Karpas-422 (cell line): Measurements from ENCODE around the gene PARP6. TPM values are rescaled to one million over a fixed set of nuclear protein-coding genes. Genes with fewer than 3 reads are reported as not detected.

Experiments
- DNase-seq: peaks from one replicate; pipeline ENCODE4 v3.0.0-alpha.2; 2015
- H2AFZ ChIP-seq: fragments of 200-600 bp; sonication (generic); 2 replicates; pipeline ENCODE4 v1.6.1; 2014; ENCODE audit warnings: antibody characterized with exemption, low read length, mixed read lengths
- H3K27ac ChIP-seq: fragments of 200-600 bp; sonication (generic); 2 replicates; pipeline ENCODE4 v1.5.1; 2014; ENCODE audit warnings: mild to moderate bottlenecking, low read length, moderate library complexity
- H3K27me3 ChIP-seq: fragments of 200-600 bp; sonication (generic); 2 replicates; pipeline ENCODE4 v1.6.1; 2014; ENCODE audit warnings: low read length, mixed read lengths
- H3K36me3 ChIP-seq: fragments of 200-600 bp; sonication (generic); 2 replicates; pipeline ENCODE4 v1.6.1; 2014; ENCODE audit warnings: low read length, mixed read lengths; ENCODE audit not compliant: insufficient read depth
- H3K4me1 ChIP-seq: fragments of 200-600 bp; sonication (generic); 2 replicates; pipeline ENCODE4 v1.6.1; 2014; ENCODE audit warnings: mild to moderate bottlenecking, low read length, mixed read lengths
- H3K4me2 ChIP-seq: fragments of 200-600 bp; sonication (generic); 2 replicates; pipeline ENCODE4 v1.6.1; 2014; ENCODE audit warnings: low read length, low read depth, mild to moderate bottlenecking; ENCODE audit not compliant: poor library complexity, severe bottlenecking
- H3K4me3 ChIP-seq: fragments of 200-600 bp; sonication (generic); 2 replicates; pipeline ENCODE4 v1.5.1; 2014; ENCODE audit warnings: mild to moderate bottlenecking, antibody characterized with exemption, low read length, mixed read lengths
- H3K79me2 ChIP-seq: fragments of 200-600 bp; sonication (generic); 2 replicates; pipeline ENCODE4 v1.6.1; 2014; ENCODE audit warnings: mild to moderate bottlenecking, low read length, mixed read lengths
- H3K9ac ChIP-seq: fragments of 200-600 bp; sonication (generic); 2 replicates; pipeline ENCODE4 v1.6.0; 2014; ENCODE audit warnings: low read length
- H3K9me2 ChIP-seq: fragments of 200-600 bp; sonication (generic), shearing (Covaris generic); replicated peaks from 2 replicates; pipeline ENCODE4 v1.6.0; 2014; ENCODE audit warnings: mild to moderate bottlenecking, low read length, moderate library complexity; ENCODE audit not compliant: insufficient read depth
- H3K9me3 ChIP-seq: fragments of 300-700, 200-600 bp; sonication (generic); 2 replicates; pipeline ENCODE4 v1.6.1; 2014; ENCODE audit warnings: low read length, mixed read lengths
- H4K20me1 ChIP-seq: fragments of 200-600 bp; sonication (generic); 2 replicates; pipeline ENCODE4 v1.6.1; 2014; ENCODE audit warnings: mild to moderate bottlenecking, antibody characterized with exemption, low read length, low read depth; ENCODE audit not compliant: insufficient read depth
- total RNA-seq: library from RNA; depleted of rRNA; stranded (reverse); fragments of >200 nt; shearing (Covaris generic); gene quantifications from 2 replicates; pipeline ENCODE4 v1.2.3, GENCODE V29; 2014; ENCODE audit warnings: low replicate concordance

PARP6 gene
- total RNA-seq, 1 experiment from 2014 or later: 82.0 TPM

DNA sequence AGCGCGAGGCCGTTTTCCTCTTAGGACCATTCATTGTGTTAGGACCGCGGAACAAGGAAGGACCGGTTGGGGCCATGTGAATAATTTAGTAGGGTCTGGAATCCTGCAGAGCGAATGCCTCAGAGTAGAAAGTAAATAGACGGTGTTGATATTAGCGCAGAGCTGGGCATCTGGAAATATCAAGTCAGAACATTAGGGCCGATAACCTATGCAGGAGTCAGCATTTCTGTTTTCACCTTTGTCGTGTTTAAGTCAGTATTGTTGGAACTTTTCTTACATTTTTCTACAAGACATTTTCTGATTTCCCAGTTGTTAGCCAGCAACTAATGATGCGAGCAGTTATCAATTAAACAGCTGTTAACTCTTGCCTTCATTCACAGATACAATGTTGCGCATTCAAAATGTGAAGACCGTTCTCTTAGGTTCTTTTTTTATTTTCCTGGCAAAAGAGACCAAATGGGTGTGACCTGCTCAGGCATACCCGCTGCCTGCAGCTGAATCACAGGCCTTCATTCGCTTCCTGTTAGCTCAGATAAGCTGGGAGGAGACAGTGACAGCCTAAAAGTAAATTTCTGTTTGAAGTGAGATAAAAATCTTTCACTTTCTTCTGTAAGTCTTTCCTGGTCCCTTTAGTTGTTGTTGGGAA lies 40.4 kb downstream of the PARP6 start:
- Histone ChIP-seq H2AFZ (peak overlapping the region; percentile 98), H3K9ac (peak overlapping the region; percentile 99), H3K4me3 (peak overlapping the region; percentile 96)

DNA sequence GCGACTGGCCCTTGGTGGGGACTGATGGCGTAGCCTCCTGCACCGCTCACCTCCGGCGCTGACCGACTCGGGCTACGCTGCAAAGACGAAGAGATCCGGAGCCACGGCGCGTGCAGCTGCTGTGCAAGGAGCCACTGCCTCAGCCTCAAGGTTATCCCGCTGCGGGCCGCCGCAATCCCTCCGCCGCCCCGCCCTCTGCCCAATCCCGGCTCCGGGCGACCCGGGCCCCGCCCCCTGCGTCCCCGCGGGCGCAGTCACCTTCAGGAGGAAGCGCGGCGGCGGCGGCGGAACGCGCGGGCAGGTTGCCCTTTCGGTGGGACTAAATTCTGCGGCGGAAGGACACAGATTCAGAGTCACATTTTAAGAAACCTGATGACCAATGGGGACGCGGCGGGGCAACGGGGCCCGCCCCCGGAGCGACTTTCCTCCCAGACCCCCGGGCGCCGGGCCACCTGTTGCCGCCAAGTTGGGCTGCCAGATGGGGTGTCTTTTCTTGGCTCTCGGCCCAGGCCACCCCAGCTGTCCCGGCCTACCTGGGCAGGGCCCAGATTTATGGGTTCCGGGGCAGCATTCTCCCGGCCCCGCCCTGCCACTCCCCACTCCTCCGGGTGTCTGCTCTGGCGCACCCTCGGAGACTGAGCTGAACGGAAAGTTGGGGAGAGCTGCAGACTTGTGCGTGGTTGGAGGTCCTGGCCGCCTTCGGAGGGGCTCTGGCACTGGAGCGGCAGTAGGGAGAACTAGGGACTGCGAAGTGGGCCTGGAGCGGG lies 41.1 kb downstream of the PARP6 start, which contains the start of gene PKM:
TSS of gene PKM (minus strand) at position 125 of the 767 bp plus-strand sequence. CDS start 12,093 bp downstream, outside the sequence.
- Histone ChIP-seq H4K20me1 (peaks cover 33% of the 10 kb centered on the region), H3K36me3 (peaks cover 5% of the 10 kb centered on the region; the same call in 1 of the 2 replicates), H3K4me2 (peak within 1 kb of the TSS; percentile 94), H3K9me2 (no peaks in the 10 kb centered on the region), H3K27me3 (no peaks in the 10 kb centered on the region), H3K4me3 (peak within 1 kb of the TSS; percentile 96), H3K9me3 (no peaks in the 10 kb centered on the region), H3K27ac (peak within 1 kb of the TSS; percentile 91), H3K79me2 (peaks cover 48% of the 10 kb centered on the region), H2AFZ (peak within 1 kb of the TSS; percentile 98), H3K9ac (peak within 1 kb of the TSS; percentile 99), H3K4me1 (peaks cover 42% of the 10 kb centered on the region)
- DNase-seq: peak; percentile 99

More for the DNA sequence above, 40.4 kb downstream of the PARP6 start:
- peak overlapping the region; percentile 10; the same call in 1 of the 2 replicates for H3K27ac ChIP-seq
- no peaks in the 10 kb centered on the region for H3K9me3 ChIP-seq
- peak overlapping the region; percentile 94 for H3K4me2 ChIP-seq
- no peaks in the 10 kb centered on the region for H3K27me3 ChIP-seq
- peaks cover 5% of the 10 kb centered on the region; the same call in 1 of the 2 replicates for H3K36me3 ChIP-seq
- H3K79me2 ChIP-seq: peaks cover 40% of the 10 kb centered on the region
- H4K20me1 ChIP-seq: peaks cover 28% of the 10 kb centered on the region
- peak; percentile 59 for DNase-seq
- H3K9me2 ChIP-seq: no peaks in the 10 kb centered on the region
- H3K4me1 ChIP-seq: peaks cover 37% of the 10 kb centered on the region

DNA sequence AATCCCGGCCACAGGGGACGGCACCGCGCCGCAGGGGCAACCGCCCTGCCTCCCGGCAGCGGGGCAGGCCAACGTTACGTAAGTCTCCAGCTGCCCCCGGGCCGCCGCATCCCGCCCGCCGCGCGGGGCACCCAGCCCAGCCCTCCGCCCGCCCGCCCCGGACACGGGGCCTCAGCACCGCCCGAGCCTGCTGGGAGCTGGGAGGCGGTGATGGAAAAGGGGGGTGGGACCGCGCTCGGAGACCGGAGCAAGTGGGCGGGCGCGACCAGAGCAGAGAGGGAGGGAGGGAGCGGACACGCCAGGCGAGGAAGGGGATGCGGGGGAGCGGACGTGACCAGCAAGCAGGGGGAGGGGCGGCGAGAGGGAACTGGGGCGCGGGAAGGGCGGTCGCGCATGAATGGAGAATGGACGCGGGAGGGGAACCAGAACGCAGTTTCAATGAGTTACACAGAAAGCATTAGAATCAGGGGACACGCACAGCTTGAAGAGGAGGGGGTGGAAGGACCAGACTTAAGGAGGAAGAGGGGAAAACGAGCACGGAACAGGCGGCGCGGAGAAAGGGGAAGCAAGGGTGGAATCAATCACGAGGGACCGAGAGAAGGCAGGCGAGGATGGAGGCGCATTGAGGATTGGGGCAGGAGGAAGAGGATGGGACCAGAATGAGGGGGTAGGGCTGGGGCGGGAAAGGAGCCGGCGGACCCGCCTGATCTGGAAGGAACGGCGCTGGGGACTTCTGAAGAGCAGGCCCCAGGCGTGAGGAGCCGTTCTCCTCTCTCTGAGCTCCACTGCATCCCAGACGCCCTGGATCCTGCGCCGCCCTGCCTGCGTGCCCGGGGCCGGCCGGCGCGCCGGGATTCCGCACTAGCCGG lies 41.9 kb downstream of the PARP6 start:
- H3K4me3 ChIP-seq: peak overlapping the region; percentile 96
- DNase-seq: peak; percentile 92
- peaks cover 12% of the 10 kb centered on the region for H3K36me3 ChIP-seq
- peaks cover 40% of the 10 kb centered on the region for H4K20me1 ChIP-seq
- peak overlapping the region; percentile 94 for H3K4me2 ChIP-seq
- H2AFZ ChIP-seq: no peak overlapping the region
- no peaks in the 10 kb centered on the region for H3K9me2 ChIP-seq
- H3K79me2 ChIP-seq: peaks cover 56% of the 10 kb centered on the region
- H3K4me1 ChIP-seq: peaks cover 50% of the 10 kb centered on the region
- peak overlapping the region; percentile 99 for H3K9ac ChIP-seq
- no peaks in the 10 kb centered on the region for H3K9me3 ChIP-seq
- no peaks in the 10 kb centered on the region for H3K27me3 ChIP-seq
- peak overlapping the region; percentile 91 for H3K27ac ChIP-seq

DNA sequence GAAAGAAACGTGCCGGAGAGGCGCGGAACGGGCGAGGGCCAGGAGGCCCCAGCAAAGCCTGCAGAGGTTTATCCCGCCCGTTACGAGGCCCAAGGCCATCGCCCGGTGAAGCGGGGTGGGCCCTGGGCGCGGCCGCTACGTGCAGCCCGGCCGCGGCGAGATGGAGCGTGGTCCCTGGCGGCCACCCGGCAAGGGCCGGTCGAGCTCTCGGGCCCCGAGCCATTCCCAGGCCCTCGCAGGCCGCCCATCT lies 42.5 kb downstream of the PARP6 start:
- Histone ChIP-seq H4K20me1 (peaks cover 43% of the 10 kb centered on the region), H3K4me1 (peaks cover 53% of the 10 kb centered on the region), H3K4me2 (peak overlapping the region; percentile 94), H3K4me3 (peak overlapping the region; percentile 96), H3K27me3 (no peaks in the 10 kb centered on the region), H3K36me3 (peaks cover 15% of the 10 kb centered on the region), H3K79me2 (peaks cover 60% of the 10 kb centered on the region), H3K9me2 (no peaks in the 10 kb centered on the region), H3K27ac (peak overlapping the region; percentile 91), H3K9ac (peak overlapping the region; percentile 99), H3K9me3 (no peaks in the 10 kb centered on the region), H2AFZ (no peak overlapping the region)
- DNase-seq: no peak

DNA sequence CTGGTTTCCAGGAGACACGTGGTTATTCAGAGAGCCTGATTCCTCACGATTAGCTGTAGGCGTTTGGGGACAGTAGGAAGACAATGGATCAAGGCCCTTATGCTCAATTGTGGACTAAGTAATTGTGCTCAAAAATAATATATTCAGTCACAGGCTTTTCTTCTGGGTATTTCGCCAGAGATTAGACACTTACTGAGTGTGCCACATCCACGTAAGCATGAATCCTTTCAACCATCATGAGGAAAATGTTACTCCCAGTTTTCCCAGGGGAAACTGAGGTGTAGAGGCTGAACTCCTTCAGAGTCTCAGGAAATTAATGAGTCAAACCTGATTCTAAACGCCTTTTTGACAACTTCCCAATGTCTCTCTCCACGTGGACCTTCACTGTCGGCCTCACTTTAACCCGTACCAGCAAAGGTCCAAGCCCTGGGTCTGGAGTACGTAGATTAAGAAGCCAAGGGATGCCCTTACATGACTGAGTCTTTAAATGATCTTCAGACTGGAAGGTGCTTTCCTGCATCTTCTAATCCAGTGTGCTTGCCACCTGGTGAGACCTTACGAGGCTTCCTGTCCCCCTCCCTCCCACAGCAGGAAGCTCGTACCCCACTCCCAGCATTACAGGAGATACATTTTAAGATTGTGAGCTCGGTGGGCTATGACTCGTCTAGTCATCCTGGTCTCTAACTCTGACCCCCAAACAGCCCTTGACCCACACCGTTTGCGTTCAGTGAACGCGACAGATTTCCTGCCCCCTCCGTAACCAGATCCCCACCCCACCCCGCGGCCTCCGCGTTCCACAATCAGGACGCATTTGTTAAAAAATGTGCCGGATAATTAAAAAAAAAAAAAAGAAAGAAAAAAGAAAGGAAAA lies 43.0 kb downstream of the PARP6 start:
- H3K4me2 ChIP-seq: peak overlapping the region; percentile 94
- H2AFZ ChIP-seq: no peak overlapping the region
- peaks cover 47% of the 10 kb centered on the region for H4K20me1 ChIP-seq
- H3K36me3 ChIP-seq: peaks cover 17% of the 10 kb centered on the region
- H3K9me2 ChIP-seq: no peaks in the 10 kb centered on the region
- H3K4me1 ChIP-seq: peaks cover 53% of the 10 kb centered on the region
- H3K9ac ChIP-seq: peak overlapping the region; percentile 99
- H3K27me3 ChIP-seq: no peaks in the 10 kb centered on the region
- H3K27ac ChIP-seq: peak overlapping the region; percentile 91
- peak overlapping the region; percentile 96 for H3K4me3 ChIP-seq
- no peaks in the 10 kb centered on the region for H3K9me3 ChIP-seq
- DNase-seq: peak; percentile 67
- peaks cover 64% of the 10 kb centered on the region for H3K79me2 ChIP-seq

DNA sequence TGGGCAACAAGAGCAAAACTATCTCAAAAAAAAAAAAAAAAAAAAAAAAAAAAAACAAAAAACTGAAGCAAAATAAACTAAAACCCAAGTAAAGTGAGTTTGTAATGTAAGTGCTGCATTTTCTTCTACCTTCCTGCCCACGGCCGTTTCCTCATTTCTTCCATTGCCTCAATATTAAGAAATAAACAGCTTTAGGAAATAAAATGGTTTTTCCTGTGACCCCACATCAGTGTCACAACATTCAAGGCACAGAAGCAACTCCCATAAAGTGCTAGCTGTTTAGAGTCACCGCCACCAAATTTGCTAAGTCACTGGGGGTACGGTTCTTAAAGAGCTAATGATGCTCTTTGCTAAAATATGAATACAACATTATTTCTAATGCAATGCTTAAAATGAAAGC lies 44.6 kb downstream of the PARP6 start:
- no peak overlapping the region for H2AFZ ChIP-seq
- peak overlapping the region; percentile 99 for H3K9ac ChIP-seq
- H3K4me2 ChIP-seq: peak overlapping the region; percentile 94
- no peak for DNase-seq
- peaks cover 62% of the 10 kb centered on the region for H4K20me1 ChIP-seq
- peaks cover 33% of the 10 kb centered on the region for H3K36me3 ChIP-seq
- H3K4me1 ChIP-seq: peaks cover 62% of the 10 kb centered on the region
- H3K4me3 ChIP-seq: peak overlapping the region; percentile 96
- H3K27ac ChIP-seq: peak overlapping the region; percentile 91
- H3K9me2 ChIP-seq: no peaks in the 10 kb centered on the region
- no peaks in the 10 kb centered on the region for H3K27me3 ChIP-seq
- no peaks in the 10 kb centered on the region for H3K9me3 ChIP-seq
- H3K79me2 ChIP-seq: peaks cover 79% of the 10 kb centered on the region

DNA sequence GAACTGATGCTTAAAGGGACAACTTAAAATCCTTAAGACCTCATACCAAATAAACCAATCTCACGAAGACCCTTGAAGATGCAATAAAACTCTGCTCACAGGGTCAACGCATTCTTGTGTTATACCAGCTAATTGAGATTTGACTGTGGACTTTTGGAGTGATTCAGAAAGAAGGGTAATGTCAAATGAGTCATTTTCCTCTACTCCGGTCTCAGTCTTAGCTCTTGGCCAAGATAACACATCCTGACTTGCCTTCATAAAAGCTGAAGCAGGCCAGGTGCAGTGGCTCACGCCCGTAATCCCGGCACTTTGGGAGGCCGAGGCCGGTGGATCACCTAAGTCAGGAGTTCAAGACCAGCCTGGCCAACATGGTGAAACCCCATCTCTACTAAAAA lies 45.2 kb downstream of the PARP6 start:
- H2AFZ ChIP-seq: no peak overlapping the region
- peaks cover 85% of the 10 kb centered on the region for H3K79me2 ChIP-seq
- H3K4me1 ChIP-seq: peaks cover 58% of the 10 kb centered on the region
- H3K9me3 ChIP-seq: no peaks in the 10 kb centered on the region
- H3K9ac ChIP-seq: peak overlapping the region; percentile 99
- no peak for DNase-seq
- peak overlapping the region; percentile 91 for H3K27ac ChIP-seq
- peak overlapping the region; percentile 94 for H3K4me2 ChIP-seq
- H3K36me3 ChIP-seq: peaks cover 38% of the 10 kb centered on the region
- H4K20me1 ChIP-seq: peaks cover 67% of the 10 kb centered on the region
- peak overlapping the region; percentile 96 for H3K4me3 ChIP-seq
- no peaks in the 10 kb centered on the region for H3K27me3 ChIP-seq
- H3K9me2 ChIP-seq: no peaks in the 10 kb centered on the region
